GM20000 (cell line): ENCODE data around the gene SLC9A8.

ENCODE experiments used
- DNase-seq: peaks from one replicate; pipeline ENCODE4 v3.0.0; 2012; ENCODE audit warnings: low spot score
- CTCF ChIP-seq: IDR thresholded peaks from 2 replicates; pipeline ENCODE4 v1.5.1; 2012; ENCODE audit warnings: mild to moderate bottlenecking, control low read depth; ENCODE audit errors: extremely low read depth, missing control alignments

SLC9A8 gene

GRCh38 chr20:49870261-49870660 is 57.6 kb downstream of the SLC9A8 start:
- DNase-seq: no peak
- no peak for TF ChIP-seq CTCF

- no peak for TF ChIP-seq CTCF
These were observed 58.8 kb downstream of the SLC9A8 start for GRCh38 chr20:49871391-49871948.

GRCh38 chr20:49872056-49872455 is 59.4 kb downstream of the SLC9A8 start:
- no peak for DNase-seq
- TF ChIP-seq CTCF: no peak

More at GRCh38 chr20:49871391-49871948, 58.8 kb downstream of the SLC9A8 start:
- DNase-seq: no peak

- no peak for DNase-seq
- TF ChIP-seq CTCF: no peak
These were observed 62.1 kb downstream of the SLC9A8 start for GRCh38 chr20:49874696-49875095.

- no peak for DNase-seq
- TF ChIP-seq CTCF: no peak
These were observed 64.8 kb downstream of the SLC9A8 start for GRCh38 chr20:49877386-49877921.

GRCh38 chr20:49878977-49879376 is 66.3 kb downstream of the SLC9A8 start:
- TF ChIP-seq CTCF: no peak
- DNase-seq: no peak

GRCh38 chr20:49880177-49880576 is 67.5 kb downstream of the SLC9A8 start:
- DNase-seq: no peak
- no peak for TF ChIP-seq CTCF
